ENCODE data around the gene DDX21.

DNA sequence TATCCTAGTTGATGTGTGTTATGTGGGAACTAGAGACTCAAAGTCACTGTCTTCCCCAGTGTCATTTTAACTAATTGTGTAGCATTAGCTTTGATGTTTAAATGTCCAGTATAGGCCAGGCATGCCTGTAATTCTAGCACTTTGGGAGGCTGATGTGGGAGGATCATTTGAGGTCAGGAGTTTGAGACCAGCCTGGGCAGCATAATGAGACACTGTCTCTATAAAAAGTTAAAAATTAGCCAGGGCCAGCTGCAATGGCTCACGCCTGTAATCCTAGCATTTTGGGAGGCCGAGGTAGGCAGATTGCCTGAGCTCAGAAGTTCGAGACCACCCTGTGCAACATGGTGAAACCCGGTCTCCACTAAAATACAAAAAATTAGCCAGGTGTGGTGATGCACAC lies 30.5 kb upstream of the DDX21 start:
- no peak for TF ChIP-seq EZH2 (IDR thresholded peaks at IDR 0.05)
- TF ChIP-seq POLR2AphosphoS5 (IDR thresholded peaks at IDR 0.05; ENCODE audit: borderline replicate concordance, low read depth, low read length), result no peak
- TF ChIP-seq FOXP2 (optimal IDR thresholded peaks at IDR 0.05; ENCODE audit: control extremely low read depth, extremely low read length, insufficient read depth), result no peak
